ENCODE results near the gene RRP9.

Gene RRP9

GRCh38 chr3:51948016-51948580, 6.4 kb upstream of the RRP9 start:
- no peak for TF ChIP-seq CTCF (IDR thresholded peaks at IDR 0.05; ENCODE audit: insufficient read depth, low read depth, low read length, missing control alignments)
- no peak overlapping the region for H3K4me3 ChIP-seq (ENCODE audit: low read depth, low read length)
- no peak for DNase-seq (ENCODE audit: low read depth)

- no peak for TF ChIP-seq CTCF (IDR thresholded peaks at IDR 0.05; ENCODE audit: insufficient read depth, low read depth, low read length, missing control alignments)
- H3K4me3 ChIP-seq (ENCODE audit: low read depth, low read length): no peak overlapping the region
- DNase-seq (ENCODE audit: low read depth): no peak
Measured at GRCh38 chr3:51947215-51947900, 5.7 kb upstream of the RRP9 start.

- no peak for DNase-seq (ENCODE audit: low read depth)
- H3K4me3 ChIP-seq (ENCODE audit: low read depth, low read length): no peak overlapping the region
- no peak for TF ChIP-seq CTCF (IDR thresholded peaks at IDR 0.05; ENCODE audit: insufficient read depth, low read depth, low read length, missing control alignments)
Measured at GRCh38 chr3:51946796-51947195, 5.1 kb upstream of the RRP9 start.

- no peak overlapping the region for H3K4me3 ChIP-seq (ENCODE audit: low read depth, low read length)
- no peak for TF ChIP-seq CTCF (IDR thresholded peaks at IDR 0.05; ENCODE audit: insufficient read depth, low read depth, low read length, missing control alignments)
- DNase-seq (ENCODE audit: low read depth): no peak
Measured at GRCh38 chr3:51945926-51946705, 4.4 kb upstream of the RRP9 start.

- no peak for TF ChIP-seq CTCF (IDR thresholded peaks at IDR 0.05; ENCODE audit: insufficient read depth, low read depth, low read length, missing control alignments)
- H3K4me3 ChIP-seq (ENCODE audit: low read depth, low read length): no peak overlapping the region
- DNase-seq (ENCODE audit: low read depth): no peak
Measured at GRCh38 chr3:51945031-51945840, 3.5 kb upstream of the RRP9 start.

- no peak overlapping the region for H3K4me3 ChIP-seq (ENCODE audit: low read depth, low read length)
- no peak for DNase-seq (ENCODE audit: low read depth)
- no peak for TF ChIP-seq CTCF (IDR thresholded peaks at IDR 0.05; ENCODE audit: insufficient read depth, low read depth, low read length, missing control alignments)
Measured at GRCh38 chr3:51944451-51945021, 2.8 kb upstream of the RRP9 start.
